LoVo (cell line): ENCODE results near the gene RBM8A.
"Not testable (repeated sequence)": the region's sequence is repeated elsewhere in the genome, so short reads cannot be mapped to it uniquely, and the experiment has no call there.

ENCODE experiments used
- DNase-seq: peaks from one replicate; pipeline ENCODE4 v3.0.0-alpha.2; 2016; ENCODE audit warnings: low spot score

RBM8A gene

GRCh38 chr1:145956361-145956760 is 29.1 kb upstream of the RBM8A start:
- DNase-seq, result no peak

DNA sequence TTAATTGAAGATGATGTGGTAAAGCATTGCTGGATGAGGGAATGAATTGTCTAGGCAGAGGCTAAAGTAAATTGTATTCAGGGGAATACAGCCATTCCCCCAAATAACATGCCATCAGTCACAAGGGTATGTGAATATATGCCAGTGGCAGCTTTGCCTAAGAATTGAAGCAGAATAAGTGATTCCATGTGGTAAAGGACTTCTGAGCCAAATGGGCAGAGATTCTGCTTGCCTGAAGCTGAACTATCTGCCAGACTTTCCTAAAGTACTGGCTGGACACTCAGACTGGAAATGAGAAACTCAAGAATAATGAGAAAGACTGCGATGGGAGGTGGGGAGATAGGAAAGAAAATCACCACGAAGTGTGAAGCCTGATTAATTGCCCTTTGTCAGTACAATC is 28.2 kb upstream of the RBM8A start:
- no peak for DNase-seq

GRCh38 chr1:145953861-145954260 is 26.6 kb upstream of the RBM8A start:
- no peak for DNase-seq

- no peak for DNase-seq
These were observed 25.6 kb upstream of the RBM8A start for GRCh38 chr1:145952903-145953302.

DNA sequence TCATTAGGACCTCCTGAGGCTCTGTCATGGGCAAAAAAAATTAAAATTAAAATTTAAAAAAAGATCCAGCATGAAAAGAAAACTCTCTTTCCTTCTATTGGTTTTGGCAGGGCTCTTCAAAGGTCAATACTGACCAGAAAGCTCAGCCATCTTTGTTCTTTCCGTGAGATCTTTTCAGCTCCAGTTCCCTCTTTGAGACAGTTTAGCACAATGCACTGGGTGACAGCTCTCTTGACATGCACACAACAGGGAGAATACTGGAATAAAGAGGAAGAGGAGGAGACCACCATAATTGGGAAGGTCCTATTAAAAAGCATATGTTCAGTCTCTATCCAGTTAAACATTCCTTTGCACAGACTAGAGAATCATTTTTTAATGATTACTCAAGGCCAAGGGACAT is 24.2 kb upstream of the RBM8A start:
- no peak for DNase-seq

DNA sequence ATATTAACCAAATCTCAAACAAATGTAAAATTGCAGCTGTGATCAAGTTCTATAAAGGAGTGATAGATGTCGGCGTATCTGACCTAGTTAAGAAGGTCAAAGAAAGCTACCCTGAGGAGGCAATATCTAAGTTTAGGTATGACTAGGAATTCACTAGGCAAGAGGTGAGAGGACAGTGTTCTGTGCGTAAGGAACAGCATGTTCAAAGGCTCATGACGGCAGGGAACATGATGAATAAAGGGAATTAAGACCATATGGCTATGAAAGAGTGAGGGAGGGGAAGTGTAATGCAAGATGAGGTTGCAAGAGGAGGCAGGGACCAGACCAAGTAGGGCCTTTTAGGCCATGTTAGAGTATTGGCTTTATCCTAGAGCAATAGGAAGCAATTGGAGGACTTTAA is 21.9 kb upstream of the RBM8A start:
- no peak for DNase-seq

GRCh38 chr1:145947551-145947950 is 20.3 kb upstream of the RBM8A start:
- DNase-seq, result no peak

DNA sequence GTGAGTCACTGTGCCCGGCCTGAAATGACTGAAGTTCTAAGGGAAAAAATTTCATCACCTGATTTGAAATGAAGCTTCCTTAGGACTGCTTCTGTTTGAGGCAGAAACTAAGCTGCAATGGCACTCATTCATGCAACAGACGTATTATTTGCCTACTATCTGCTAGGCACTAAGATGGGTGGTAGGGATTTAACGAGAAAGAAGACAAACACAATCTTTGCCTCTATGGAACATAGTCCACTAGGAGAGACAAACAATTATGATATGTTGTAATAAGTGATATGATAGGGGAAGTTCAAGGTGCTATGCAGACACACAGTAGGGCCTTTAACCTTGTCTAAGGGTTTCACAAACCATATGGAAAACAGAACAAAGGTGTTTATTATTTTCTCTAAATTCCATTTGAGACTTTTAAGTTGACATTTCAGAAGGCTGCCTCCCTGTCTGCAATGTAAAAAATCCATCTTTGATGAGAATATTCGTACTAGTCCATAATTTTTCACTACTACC is 19.2 kb upstream of the RBM8A start:
- DNase-seq, result no peak

DNA sequence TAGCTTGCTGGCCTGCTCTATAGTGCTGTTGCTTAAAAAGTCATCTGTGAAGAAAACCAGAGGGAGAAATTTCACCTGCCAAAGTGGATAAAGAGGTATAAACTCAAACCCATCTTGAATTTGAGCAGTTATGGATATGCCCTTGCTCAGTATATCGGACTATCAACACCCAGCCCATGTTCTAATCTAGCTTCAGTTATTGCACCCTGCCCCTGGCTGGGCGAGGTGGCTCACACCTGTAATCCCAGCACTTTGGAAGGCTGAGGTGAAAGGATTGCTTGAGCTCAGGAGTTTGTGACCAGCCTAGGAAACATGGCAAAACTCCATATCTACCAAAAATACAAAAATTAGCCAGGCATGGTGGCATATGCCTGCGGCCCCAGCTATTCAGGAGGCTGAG is 17.2 kb upstream of the RBM8A start:
- no peak for DNase-seq

DNA sequence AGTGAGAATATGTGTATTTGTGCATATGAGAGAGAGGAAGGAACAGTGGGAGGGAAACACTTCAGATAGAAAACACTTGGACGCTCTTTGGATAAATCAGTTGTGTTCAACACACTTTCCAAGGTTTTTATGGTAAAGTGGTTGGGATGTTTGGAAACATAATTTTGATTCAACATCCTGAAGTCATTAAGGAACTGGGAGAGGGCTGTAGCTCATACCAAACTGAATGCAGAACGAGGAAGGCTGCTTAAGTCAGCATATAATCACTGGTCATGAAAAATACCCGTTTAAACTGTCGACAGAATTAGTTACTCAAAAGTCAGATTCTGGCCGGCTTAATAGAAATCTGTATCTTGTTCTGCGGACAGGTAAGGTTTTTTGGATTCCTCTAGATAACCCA is 15.6 kb upstream of the RBM8A start:
- no peak for DNase-seq

- DNase-seq, result no peak
These were observed 15.1 kb upstream of the RBM8A start for GRCh38 chr1:145942405-145942804.

DNA sequence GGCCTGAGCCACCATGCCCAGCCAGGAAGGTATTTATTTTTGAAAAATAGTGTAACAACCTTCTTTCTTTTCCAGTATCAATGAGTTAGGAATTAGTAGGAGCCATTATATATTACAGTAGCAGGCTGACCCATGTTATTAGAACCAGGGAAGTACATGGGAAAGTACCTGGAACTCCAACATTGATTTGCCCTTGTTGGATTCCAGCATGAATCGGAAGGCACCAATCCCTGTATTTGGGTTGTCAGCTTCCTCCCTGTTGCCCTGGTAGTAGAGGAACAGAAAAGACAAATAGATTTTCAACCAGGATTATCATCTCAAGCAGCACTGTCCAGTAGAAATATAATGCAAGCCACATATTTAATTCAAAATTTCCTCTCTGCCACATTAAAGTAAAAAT is 10.2 kb upstream of the RBM8A start:
- no peak for DNase-seq

DNA sequence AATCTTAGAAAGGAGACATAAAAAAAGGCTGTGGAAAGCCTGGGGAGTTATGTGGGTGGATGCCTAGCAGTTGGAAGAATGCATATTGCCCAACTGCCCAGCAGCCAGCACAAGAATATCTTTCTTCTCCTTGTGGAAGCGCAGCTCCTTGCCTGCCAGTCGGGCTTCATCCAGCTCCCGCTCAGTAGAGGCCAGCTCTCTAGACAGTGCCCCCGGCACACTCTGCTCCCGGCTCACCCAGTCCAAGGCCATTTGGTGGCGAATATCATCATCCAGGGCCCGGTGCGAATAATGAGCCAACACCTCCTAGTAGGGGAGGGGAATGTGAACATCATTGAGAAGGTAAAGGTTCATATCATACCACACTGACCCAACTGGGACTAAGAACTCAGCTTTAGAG is 9.0 kb upstream of the RBM8A start:
- no peak for DNase-seq

DNA sequence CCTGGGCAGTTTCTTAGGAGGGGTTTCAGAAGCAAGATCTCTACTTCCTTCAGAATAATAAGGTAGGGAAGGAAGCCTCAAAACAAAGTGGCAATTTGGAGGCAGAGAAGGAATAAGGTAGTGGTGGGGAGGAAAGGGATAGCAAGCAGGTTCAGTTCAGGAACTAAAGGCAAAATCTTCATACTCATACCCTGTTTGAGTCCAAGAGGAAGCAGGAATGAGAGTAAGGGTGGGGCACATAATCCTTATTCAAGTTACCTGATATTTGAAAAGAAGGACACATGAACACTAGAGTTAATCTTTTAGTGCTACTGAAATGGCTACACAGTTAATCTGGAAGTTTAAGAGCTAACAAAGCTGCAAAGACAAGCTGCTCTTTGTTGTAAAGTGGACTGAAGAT is 8.4 kb upstream of the RBM8A start:
- DNase-seq, result no peak

DNA sequence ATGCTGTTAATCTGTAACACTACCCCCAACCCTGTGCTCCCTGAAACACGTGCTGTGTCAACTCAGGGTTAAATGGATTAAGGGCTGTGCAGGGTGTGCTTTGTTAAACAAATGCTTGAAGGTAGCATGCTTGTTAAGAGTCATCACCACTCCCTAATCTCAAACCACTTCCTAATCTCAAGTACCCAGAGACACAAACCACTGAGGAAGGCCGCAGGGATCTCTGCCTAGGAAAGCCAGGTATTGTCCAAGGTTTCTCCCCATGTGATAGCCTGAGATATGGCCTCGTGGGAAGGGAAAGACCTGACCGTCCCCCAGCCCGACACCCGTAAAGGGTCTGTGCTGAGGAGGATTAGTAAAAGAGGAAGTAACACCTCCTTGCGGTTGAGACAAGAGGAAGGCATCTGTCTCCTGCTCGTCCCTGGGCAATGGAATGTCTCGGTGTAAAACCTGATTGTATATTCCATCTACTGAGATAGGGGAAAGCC is 5.3 kb upstream of the RBM8A start:
- DNase-seq, result not testable (repeated sequence)

DNA sequence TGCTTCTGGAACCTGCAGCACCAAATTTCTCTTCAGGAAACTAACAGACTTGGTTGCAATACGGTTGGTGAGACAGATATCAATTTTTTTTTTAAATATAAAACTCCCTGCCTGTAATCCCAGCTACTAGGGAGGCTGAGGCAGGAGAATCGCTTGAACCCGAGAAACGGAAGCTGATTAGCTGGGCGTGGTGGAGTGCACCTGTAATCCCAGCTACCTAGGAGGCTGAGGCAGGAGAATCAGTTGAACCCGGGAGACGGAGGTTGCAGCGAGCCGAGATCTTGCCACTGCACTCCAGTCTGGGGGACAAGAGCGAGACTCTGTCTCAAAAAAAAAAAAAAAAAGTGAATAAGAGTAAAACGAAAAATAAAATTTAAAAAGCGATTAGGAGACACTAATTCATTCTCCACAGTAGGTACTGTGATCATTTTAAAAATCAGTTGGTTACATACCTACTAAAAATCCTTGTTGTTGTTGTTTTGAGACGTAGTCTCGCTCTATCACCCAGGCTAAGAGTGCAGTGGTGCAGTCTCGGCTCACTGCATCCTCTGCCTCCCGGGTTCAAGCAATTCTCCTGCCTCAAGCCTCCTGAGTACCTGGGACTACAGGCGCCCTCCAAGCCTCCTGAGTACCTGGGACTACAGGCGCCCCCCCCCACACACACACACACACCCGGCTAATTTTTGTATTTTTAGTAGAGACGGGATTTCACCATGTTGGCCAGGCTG is 796 bp upstream of the RBM8A start:
- DNase-seq, result no peak

DNA sequence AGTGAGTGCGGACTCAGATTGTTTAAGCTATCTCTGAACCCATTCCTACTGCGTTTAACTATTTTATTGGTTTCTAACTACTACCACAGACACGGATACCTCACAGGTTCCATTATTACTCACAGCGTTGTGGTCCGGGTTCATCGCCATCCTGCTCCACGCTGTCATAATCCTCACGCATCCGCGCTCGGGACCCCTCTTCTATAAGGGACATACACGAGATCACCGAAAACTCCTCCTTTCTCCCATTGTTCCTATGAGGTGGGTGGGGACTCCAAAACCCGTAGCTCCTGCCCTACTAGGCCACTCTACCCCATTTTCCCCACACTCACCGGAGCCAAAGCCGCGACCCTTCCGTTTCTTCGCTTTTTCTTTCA is 610 bp downstream of the RBM8A start:
- no peak for DNase-seq

DNA sequence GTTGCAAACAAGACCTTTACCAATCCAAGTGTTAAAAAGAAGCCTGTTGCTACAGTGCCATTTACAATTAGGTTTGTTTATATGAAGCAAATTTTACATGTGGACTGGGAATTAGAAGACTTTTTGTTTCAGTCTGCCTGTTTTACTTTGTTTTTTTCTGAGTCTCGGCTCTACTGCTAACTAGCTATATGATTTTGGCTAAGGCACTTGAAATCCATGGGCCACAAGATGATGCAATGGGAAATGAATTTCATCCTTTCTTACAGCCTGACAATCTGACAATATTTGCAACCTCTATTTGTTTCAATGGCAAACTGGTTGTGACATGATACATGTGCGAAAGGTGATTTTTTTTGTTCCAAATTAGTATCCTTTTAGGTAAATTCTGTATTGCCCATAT is 5.0 kb downstream of the RBM8A start:
- no peak for DNase-seq

DNA sequence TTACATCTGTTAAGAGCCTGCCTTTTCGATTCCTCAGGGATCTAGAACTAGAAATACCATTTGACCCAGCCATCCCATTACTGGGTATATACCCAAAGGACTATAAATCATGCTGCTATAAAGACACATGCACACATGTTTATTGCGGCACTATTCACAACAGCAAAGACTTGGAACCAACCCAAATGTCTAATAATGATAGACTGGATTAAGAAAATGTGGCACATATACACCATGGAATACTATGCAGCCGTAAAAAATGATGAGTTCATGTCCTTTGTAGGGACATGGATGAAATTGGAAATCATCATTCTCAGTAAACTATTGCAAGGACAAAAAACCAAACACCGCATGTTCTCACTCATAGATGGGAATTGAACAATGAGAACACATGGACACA is 7.0 kb downstream of the RBM8A start:
- DNase-seq, result not testable (repeated sequence)

DNA sequence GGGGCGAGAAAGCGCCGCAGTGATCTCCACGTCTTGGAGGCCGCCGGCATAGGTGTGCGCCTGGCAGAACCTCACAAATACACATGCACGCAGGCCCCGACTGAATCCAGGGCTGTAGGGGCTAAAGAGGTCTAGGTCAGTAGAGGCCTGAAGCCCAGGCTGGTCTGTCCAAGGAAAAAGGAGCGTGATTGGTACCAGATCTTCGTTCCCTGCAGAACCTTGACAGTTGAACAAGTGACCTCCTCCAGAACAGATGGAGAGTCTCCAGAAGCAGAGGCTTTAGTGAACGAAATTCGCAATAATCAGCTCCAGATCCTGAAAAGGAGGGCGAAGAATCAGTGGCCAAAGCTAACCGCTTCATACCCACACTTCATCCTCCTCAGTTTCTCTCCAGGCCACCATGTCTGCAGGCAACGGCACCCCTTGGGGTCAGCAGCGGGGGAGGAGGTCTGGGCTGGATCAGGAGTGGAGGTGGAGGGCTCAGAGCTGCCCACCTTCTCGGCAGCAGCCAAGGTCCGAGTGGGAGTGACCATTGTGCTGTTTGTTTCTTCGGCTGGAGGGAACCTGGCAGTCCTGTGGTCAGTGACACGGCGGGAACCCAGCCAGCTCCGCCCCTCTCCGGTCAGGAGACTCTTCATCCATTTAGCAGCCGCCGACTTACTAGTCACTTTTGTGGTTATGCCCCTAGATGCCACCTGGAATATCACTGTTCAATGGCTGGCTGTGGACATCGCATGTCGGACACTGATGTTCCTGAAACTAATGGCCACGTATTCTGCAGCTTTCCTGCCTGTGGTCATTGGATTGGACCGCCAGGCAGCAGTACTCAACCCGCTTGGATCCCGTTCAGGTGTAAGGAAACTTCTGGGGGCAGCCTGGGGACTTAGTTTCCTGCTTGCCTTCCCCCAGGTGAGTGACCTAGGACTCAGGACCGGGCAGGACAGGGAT is 8.0 kb downstream of the RBM8A start:
- DNase-seq, result peak; percentile 68

- peak; percentile 86 for DNase-seq
These were observed 8.9 kb downstream of the RBM8A start, which contains the start of gene PEX11B for GRCh38 chr1:145918144-145918991. Gene PEX11B (minus strand): TSS chr1:145918717. CDS start chr1:145918688, 29 bp downstream.

GRCh38 chr1:145917595-145917994 is 9.7 kb downstream of the RBM8A start:
- DNase-seq, result no peak
